Adrenal gland (tissue), 12 donors: Measurements from ENCODE around the gene FLYWCH2. TPM values are rescaled to one million over a fixed set of nuclear protein-coding genes. Genes with fewer than 3 reads are reported as not detected.

Experiments used
- DNase-seq, 7 donors: peaks; one replicate each; pipeline ENCODE4 v3.0.0-alpha.2; 2019 to 2020
- H3K27ac ChIP-seq, 5 donors: fragments of 200-600 bp; sonication (generic) in 4 of 5; 1 replicate in 3 of 5; 2 replicates in 2 of 5; pipeline versions ENCODE4 v1.5.1 to v1.8.0; 2016 to 2020; ENCODE audit warnings: mild to moderate bottlenecking in 1 of 5
- H3K27me3 ChIP-seq: fragments of 200-600 bp; 2 replicates; pipeline ENCODE4 v1.8.0; 2021
- H3K36me3 ChIP-seq, 2 donors: fragments of 200-600 bp; replicated peaks in 1 of 2; 1 replicate in 1 of 2; 2 replicates in 1 of 2; pipeline versions ENCODE4 v1.5.1 to v1.8.0; 2018 to 2022
- H3K4me1 ChIP-seq, 2 donors: fragments of 200-600 bp; replicated peaks in 1 of 2; 1 replicate in 1 of 2; 2 replicates in 1 of 2; pipeline versions ENCODE4 v1.5.1 to v1.8.0; 2018 to 2021
- H3K4me3 ChIP-seq, 4 donors: fragments of 200-600 bp; sonication (generic) in 3 of 4; one replicate each; pipeline ENCODE4 v1.5.1; 2016 to 2018
- H3K9me3 ChIP-seq, 3 donors: fragments of 200-600 bp; sonication (generic) in 1 of 3; replicated peaks in 1 of 3; 1 replicate in 2 of 3; 2 replicates in 1 of 3; pipeline versions ENCODE4 v1.5.1 to v1.8.0; 2016 to 2021
- POLR2A ChIP-seq, 2 donors: fragments of 450-650 bp; IDR thresholded peaks; one replicate each; pipeline ENCODE4 v1.6.1; 2017; ENCODE audit warnings: antibody characterized with exemption in 2 of 2, mild to moderate bottlenecking in 2 of 2, moderate library complexity in 1 of 2
- WGBS, 4 donors: extraction: QIAGEN DNeasy Blood & Tissue Kit in 2 of 4; methylation state at CpG; one replicate each; pipeline versions ENCODE4 v1.1.5 to v1.1.7; 2013 to 2017; 5-methylcytosine and 5-hydroxymethylcytosine counted together
- intact Hi-C, 2 donors: fragments of 100-400 bp; cut with DNase I; formaldehyde crosslinking; loops; one replicate each; pipeline versions ENCODE4 v1.14.1 to v1.15.0; 2022 to 2023
- polyA plus RNA-seq, 3 donors: library from polyadenylated mRNA; stranded (reverse); fragments of 200-250 nt in 2 of 3; fragments of 350-450 nt in 1 of 3; fragmentation: Illumina TruSeq in 1 of 3; extraction: RNeasy Lipid Tissue Mini Kit (QIAGEN cat#74804) in 1 of 3; gene quantifications; one replicate each; pipeline ENCODE4 v1.2.3, GENCODE V29; 2013 to 2014
- total RNA-seq, 9 donors: library from RNA; depleted of rRNA in 4 of 9; stranded (reverse); fragments of >200 nt in 4 of 9; fragments of 120-200 nt in 1 of 9; fragmentation: NEBNext Ultra II Directional in 1 of 9; extraction: Animal tissue kit (Norgen Biotek cat#: 25700) in 1 of 9; gene quantifications; one replicate each; pipeline versions ENCODE4 v1.1.0 to v1.2.4, GENCODE V29; 2013 to 2023
- TF ChIP-seq, protein P1 (sequence below), 6 experiments: fragments of 450-650 bp in 4 of 6; fragments of 200-600 bp in 2 of 6; sonication (generic) in 1 of 6; IDR thresholded peaks; 1 replicate in 5 of 6; 2 replicates in 1 of 6; pipeline versions ENCODE4 v1.5.1 to v1.8.0; 2016 to 2021; ENCODE audit warnings: antibody characterized with exemption in 6 of 6, mild to moderate bottlenecking in 2 of 6, moderate library complexity in 1 of 6
- donor health status: healthy with polysubstance abuse.
- donor health status: Bipolar disorder and iron deficiency.
- donor health status: DM: yes; HTN: yes; CAD: no.
- donor health status: DM: no; HTN: no; CAD: no.
- donor health status: DM: no; HTN: no; CAD: no.
- donor health status: DM: yes; HTN: yes; CAD: no.

FLYWCH2 gene
- total and polyA plus RNA-seq, 12 donors: 16.7 to 232 (median 59.7) TPM

DNA sequence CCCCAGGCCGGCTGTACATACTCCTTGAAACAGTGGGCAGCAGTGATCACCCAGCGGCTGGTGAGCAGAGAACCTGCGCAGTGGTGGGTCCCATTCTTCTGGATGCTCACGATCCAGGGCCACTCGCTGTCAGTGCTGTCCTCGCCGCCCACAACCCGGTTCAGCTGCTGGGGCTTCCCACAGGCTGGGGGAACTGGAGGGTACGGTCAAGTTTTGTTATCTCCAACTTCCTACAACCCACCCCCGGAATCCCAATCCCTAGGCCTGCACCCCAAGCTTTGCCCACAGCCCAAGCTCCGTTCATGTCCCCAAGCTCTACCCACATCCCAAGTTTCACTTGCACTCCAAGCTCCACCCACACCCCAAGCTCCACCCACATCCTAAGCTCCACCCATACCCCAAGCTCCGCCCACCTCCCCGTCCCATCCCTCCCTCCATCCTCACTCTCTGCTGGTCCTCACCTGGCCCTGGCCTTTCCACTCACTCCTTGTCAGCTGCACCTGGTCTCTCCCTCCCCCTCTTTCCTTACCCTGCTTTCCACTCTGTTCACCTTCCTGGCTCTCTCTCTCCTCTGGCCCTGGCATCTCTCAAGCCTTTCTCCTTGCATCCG, 26.8 kb upstream of the FLYWCH2 start:
- WGBS, 4 donors: 88 to 90% (median 89%) methylated on average over 12 to 14 of the region's 14 CpGs
- H3K4me1 ChIP-seq: no peaks in the 10 kb centered on the region
- intact Hi-C loops: no loop called here
- H3K27ac ChIP-seq: no peak overlapping the region
- peaks cover 21% of the 10 kb centered on the region for H3K27me3 ChIP-seq
- no peaks in the 10 kb centered on the region for H3K9me3 ChIP-seq
- TF ChIP-seq POLR2A (IDR thresholded peaks at IDR 0.05): no peak
- TF ChIP-seq, protein P1, sequence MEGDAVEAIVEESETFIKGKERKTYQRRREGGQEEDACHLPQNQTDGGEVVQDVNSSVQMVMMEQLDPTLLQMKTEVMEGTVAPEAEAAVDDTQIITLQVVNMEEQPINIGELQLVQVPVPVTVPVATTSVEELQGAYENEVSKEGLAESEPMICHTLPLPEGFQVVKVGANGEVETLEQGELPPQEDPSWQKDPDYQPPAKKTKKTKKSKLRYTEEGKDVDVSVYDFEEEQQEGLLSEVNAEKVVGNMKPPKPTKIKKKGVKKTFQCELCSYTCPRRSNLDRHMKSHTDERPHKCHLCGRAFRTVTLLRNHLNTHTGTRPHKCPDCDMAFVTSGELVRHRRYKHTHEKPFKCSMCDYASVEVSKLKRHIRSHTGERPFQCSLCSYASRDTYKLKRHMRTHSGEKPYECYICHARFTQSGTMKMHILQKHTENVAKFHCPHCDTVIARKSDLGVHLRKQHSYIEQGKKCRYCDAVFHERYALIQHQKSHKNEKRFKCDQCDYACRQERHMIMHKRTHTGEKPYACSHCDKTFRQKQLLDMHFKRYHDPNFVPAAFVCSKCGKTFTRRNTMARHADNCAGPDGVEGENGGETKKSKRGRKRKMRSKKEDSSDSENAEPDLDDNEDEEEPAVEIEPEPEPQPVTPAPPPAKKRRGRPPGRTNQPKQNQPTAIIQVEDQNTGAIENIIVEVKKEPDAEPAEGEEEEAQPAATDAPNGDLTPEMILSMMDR (IDR thresholded peaks at IDR 0.05): no peak
- H3K4me3 ChIP-seq: no peak overlapping the region
- no peaks in the 10 kb centered on the region for H3K36me3 ChIP-seq
- DNase-seq: peak in 1 of 7 donors; percentile 9

DNA sequence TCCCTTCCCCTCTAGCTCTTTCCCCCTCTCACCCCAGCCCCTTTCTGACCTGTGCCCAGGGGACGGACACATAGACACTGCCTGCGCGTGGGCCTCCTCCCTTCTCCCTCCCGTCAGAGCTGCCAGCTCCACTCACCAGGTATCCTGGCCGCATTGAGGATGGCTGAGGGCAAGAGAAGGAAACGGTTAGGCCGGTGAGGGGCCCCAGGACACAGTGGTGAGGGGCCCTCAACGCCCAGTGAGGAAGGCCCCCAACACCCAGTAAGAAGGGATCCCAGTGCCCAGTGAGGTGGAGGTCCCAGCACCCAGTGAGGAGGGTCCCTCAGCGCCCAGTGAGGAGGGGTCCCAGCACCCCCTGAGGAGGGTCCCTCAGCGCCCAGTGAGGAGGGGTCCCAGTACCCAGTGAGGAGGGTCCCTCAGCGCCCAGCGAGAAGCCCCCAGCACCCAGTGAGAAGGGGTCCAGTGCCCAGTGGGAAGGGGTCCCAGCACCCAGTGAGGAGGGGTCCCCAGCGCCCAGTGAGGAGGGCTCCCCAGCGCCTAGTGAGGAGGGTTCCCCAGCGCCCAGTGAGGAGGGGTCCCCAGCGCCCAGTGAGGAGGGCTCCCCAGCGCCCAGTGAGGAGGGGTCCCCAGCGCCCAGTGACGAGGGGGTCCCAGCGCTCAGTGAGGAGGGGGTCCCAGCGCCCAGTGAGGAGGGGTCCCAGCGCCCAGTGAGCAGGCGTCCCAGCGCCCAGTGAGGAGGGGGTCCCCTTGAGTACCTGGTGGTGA, 26.1 kb upstream of the FLYWCH2 start:
- H3K36me3 ChIP-seq: no peaks in the 10 kb centered on the region
- intact Hi-C loops: no loop called here
- DNase-seq: no peak
- no peaks in the 10 kb centered on the region for H3K4me1 ChIP-seq
- no peaks in the 10 kb centered on the region for H3K9me3 ChIP-seq
- peaks cover 21% of the 10 kb centered on the region for H3K27me3 ChIP-seq
- no peak overlapping the region for H3K4me3 ChIP-seq
- WGBS, 4 donors: 78 to 93% (median 82%) methylated on average over 11 to 24 of the region's 24 CpGs
- H3K27ac ChIP-seq: no peak overlapping the region
- TF ChIP-seq, protein P1 (IDR thresholded peaks at IDR 0.05): no peak
- no peak for TF ChIP-seq POLR2A (IDR thresholded peaks at IDR 0.05)

DNA sequence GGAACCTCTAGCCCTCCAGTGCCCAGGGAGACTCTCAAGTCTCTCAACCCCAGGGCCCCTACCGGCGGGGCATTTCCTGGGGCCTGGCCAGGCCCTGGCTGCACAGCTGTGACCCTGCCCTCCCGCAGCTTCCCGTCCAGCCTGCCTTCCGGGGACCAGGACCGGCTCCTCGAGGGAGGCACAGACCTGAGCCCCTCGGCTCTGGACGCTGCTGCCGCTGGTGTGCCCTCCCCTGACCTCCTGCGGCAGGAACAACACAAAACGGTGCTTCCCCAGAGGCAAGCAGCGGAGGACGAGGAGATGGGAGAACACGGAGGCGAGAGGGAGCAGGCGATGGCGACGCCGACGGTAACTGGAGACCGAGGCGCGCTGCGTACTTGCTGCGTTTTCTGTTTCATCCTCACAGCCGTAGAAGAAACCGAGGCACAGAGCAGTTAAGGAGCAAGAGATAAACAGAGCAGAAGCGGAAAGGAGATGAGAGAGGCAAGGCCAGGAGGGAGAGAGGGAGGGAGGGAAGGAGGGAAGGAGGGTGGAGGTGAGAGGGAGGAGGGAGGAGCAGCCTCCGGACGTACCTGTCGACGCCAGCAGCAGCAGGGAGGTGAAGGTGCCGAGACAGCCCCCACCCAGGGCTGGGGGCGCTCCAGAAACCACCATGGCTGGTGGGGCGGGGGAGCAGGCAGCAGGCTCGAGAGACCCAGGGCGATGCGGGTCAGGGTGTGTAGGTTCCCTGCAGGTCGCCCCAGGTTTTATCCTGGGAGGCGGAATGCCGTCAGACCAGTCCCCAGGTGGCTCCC, 25.4 kb upstream of the FLYWCH2 start, which contains the start of gene PRSS22:
Gene PRSS22 (minus strand): TSS at position 720 of the 794 bp plus-strand sequence. CDS start 66 bp downstream, at position 654.
- Histone ChIP-seq H3K27me3 (peaks cover 16% of the 10 kb centered on the region), H3K4me3 (no peak within 1 kb of the TSS), H3K36me3 (no peaks in the 10 kb centered on the region), H3K9me3 (no peaks in the 10 kb centered on the region), H3K27ac (no peak within 1 kb of the TSS), H3K4me1 (no peaks in the 10 kb centered on the region)
- no peak for DNase-seq
- intact Hi-C loops: no loop called here
- 8 to 12% (median 10%) methylated on average over 27 to 42 of the region's 42 CpGs for WGBS, 4 donors
- no peak for TF ChIP-seq POLR2A (IDR thresholded peaks at IDR 0.05)
- TF ChIP-seq, protein P1 (IDR thresholded peaks at IDR 0.05): no peak
